T-cell (primary cell): ENCODE results near the gene TMEM138. TPM values are rescaled to one million over a fixed set of nuclear protein-coding genes. Genes with fewer than 3 reads are reported as not detected.

Experiments
- ATAC-seq, 4 experiments: fragments of 200-7000 bp in 3 of 4; fragments of 150-1000 bp in 1 of 4; cut with Tn5 transposase; replicated peaks in 1 of 4; 1 replicate in 3 of 4; 2 replicates in 1 of 4; pipeline ENCODE4 v1.10.0; 2021; ENCODE audit warnings: moderate library complexity in 3 of 4, mild to moderate bottlenecking in 2 of 4, moderate number of reproducible peaks in 1 of 4
- CTCF ChIA-PET, 2 donors: fragments of 300-600 bp; sonication (Branson Sonifier 250); formaldehyde crosslinking; loops; one replicate each; lab custom pipeline; 2022; ENCODE audit warnings: antibody characterized with exemption in 2 of 2; lab: Charles Lee
- POLR2A ChIA-PET, 2 donors: fragments of 300-600 bp; sonication (Branson Sonifier 250); formaldehyde crosslinking; loops; one replicate each; lab custom pipeline; 2022; ENCODE audit warnings: antibody characterized with exemption in 2 of 2; lab: Charles Lee
- DNase-seq, 35 experiments: peaks; one replicate each; pipeline versions ENCODE4 v3.0.0 to v3.0.0-alpha.2; 2013 to 2023
- H3K27ac ChIP-seq: one replicate; pipeline ENCODE4 v1.5.1; 2013; ENCODE audit warnings: low read length
- H3K27me3 ChIP-seq, 2 experiments: replicated peaks in 1 of 2; 1 replicate in 1 of 2; 2 replicates in 1 of 2; pipeline versions ENCODE4 v1.6.1 to v1.7.0; 2013; ENCODE audit warnings: low read length in 1 of 2, mixed read lengths in 1 of 2; ENCODE audit not compliant: control insufficient read depth in 2 of 2, insufficient read depth in 2 of 2; ENCODE audit errors: extremely low read depth in 1 of 2
- H3K36me3 ChIP-seq, 2 donors: 1 replicate in 1 of 2; 2 replicates in 1 of 2; pipeline versions ENCODE4 v1.6.1 to v1.7.0; 2013; ENCODE audit warnings: low read length in 1 of 2; ENCODE audit not compliant: control insufficient read depth in 2 of 2, insufficient read depth in 1 of 2; ENCODE audit errors: extremely low read depth in 1 of 2
- H3K4me1 ChIP-seq, 2 experiments: 1 replicate in 1 of 2; 2 replicates in 1 of 2; pipeline versions ENCODE4 v1.6.1 to v1.7.0; 2013; ENCODE audit warnings: low read length in 2 of 2, mixed read lengths in 1 of 2; ENCODE audit not compliant: insufficient read depth in 2 of 2, control insufficient read depth in 1 of 2; ENCODE audit errors: extremely low read depth in 1 of 2
- H3K4me3 ChIP-seq, 2 donors: 1 replicate in 1 of 2; 2 replicates in 1 of 2; pipeline versions ENCODE4 v1.5.1 to v1.7.0; 2013; ENCODE audit warnings: mild to moderate bottlenecking in 2 of 2, low read length in 1 of 2, moderate library complexity in 1 of 2; ENCODE audit not compliant: control insufficient read depth in 1 of 2; ENCODE audit errors: extremely low read depth in 1 of 2
- H3K9me3 ChIP-seq: 2 replicates; pipeline ENCODE4 v1.7.0; 2013
- H3K27ac Mint-ChIP-seq, 2 donors: one replicate each; pipeline ENCODE4 v1.8.0; 2020 to 2021; ENCODE audit warnings: mild to moderate bottlenecking in 2 of 2, mixed read lengths in 2 of 2
- H3K27me3 Mint-ChIP-seq, 2 donors: one replicate each; pipeline ENCODE4 v1.8.0; 2021 to 2022; ENCODE audit warnings: mixed read lengths in 2 of 2
- H3K36me3 Mint-ChIP-seq: one replicate; pipeline ENCODE4 v1.8.0; 2021; ENCODE audit warnings: mixed read lengths
- H3K4me1 Mint-ChIP-seq, 3 donors: one replicate each; pipeline ENCODE4 v1.8.0; 2020 to 2022; ENCODE audit warnings: mixed read lengths in 3 of 3, mild to moderate bottlenecking in 1 of 3
- H3K4me3 Mint-ChIP-seq, 3 donors: one replicate each; pipeline ENCODE4 v1.8.0; 2020 to 2022; ENCODE audit warnings: mild to moderate bottlenecking in 3 of 3, mixed read lengths in 3 of 3, moderate library complexity in 3 of 3
- H3K9me3 Mint-ChIP-seq, 3 donors: one replicate each; pipeline ENCODE4 v1.8.0; 2020 to 2022; ENCODE audit warnings: mixed read lengths in 3 of 3
- WGBS: methylation state at CpG from one replicate; pipeline ENCODE4 v1.1.5; 2013; ENCODE audit warnings: missing lambda C conversion rate; ENCODE audit not compliant: insufficient coverage; 5-methylcytosine and 5-hydroxymethylcytosine counted together
- total RNA-seq, 35 experiments: library from RNA in 6 of 35; stranded (reverse) in 6 of 35; fragments of 120-200 nt in 1 of 35; gene quantifications; one replicate each; pipeline versions ENCODE4 v1.2.1 to v1.2.4 and lab custom pipeline; 2013 to 2026

Gene TMEM138
- total RNA-seq, 5 donors from 2014 or later (not counting 1 experiment from before 2014, with no cell fraction given) = 48.7 to 57.7 (median 56.6) TPM

GRCh38 chr11:61358566-61358965 is 3.6 kb upstream of the TMEM138 start:
- no peak for ATAC-seq

GRCh38 chr11:61359516-61359915 is 2.7 kb upstream of the TMEM138 start:
- Mint-ChIP-seq H3K9me3 (no peaks in the 10 kb centered on the region), H3K27me3 (no peaks in the 10 kb centered on the region), H3K4me1 (peaks cover 33 to 59% (median 52%) of the 10 kb centered on the region in 3 donors), H3K27ac (peak overlapping the region; percentile 43 to 48), H3K36me3 (peaks cover 14% of the 10 kb centered on the region), H3K4me3 (peak overlapping the region in 1 of 3 donors; percentile 36)
- Histone ChIP-seq H3K9me3 (no peaks in the 10 kb centered on the region), H3K4me1 (peaks cover 10 to 38% of the 10 kb centered on the region in 2 experiments), H3K36me3 (peaks cover 6 to 16% of the 10 kb centered on the region in 2 donors), H3K27ac (no peak overlapping the region), H3K27me3 (no peaks in the 10 kb centered on the region), H3K4me3 (no peak overlapping the region)
- ChIA-PET CTCF (interaction anchor here in 1 of 2 donors (4.5 kb wide), 1 partner anchor 23 kb away, joined by 54 read pairs; no protein-coding TSS in a partner anchor), POLR2A (interaction anchor here (0.6 to 1.0 kb wide), 2 partner anchors 24 to 223 kb away, joined by 3 read pairs; no protein-coding TSS in a partner anchor)
- no peak for DNase-seq
- no peak for ATAC-seq
- WGBS = 100% methylated on average over 4 of the region's 6 CpGs

More at GRCh38 chr11:61358566-61358965, 3.6 kb upstream of the TMEM138 start:
- Histone ChIP-seq H3K27me3 (no peaks in the 10 kb centered on the region), H3K4me3 (no peak overlapping the region), H3K4me1 (peaks cover 10 to 38% of the 10 kb centered on the region in 2 experiments), H3K36me3 (peaks cover 2 to 17% of the 10 kb centered on the region in 2 donors), H3K9me3 (no peaks in the 10 kb centered on the region), H3K27ac (no peak overlapping the region)
- Mint-ChIP-seq H3K27ac (no peak overlapping the region), H3K4me1 (peaks cover 28 to 54% (median 47%) of the 10 kb centered on the region in 3 donors), H3K36me3 (peaks cover 20% of the 10 kb centered on the region), H3K27me3 (no peaks in the 10 kb centered on the region), H3K4me3 (no peak overlapping the region), H3K9me3 (no peaks in the 10 kb centered on the region)
- ChIA-PET CTCF (interaction anchor here in 1 of 2 donors (1.6 kb wide), 1 partner anchor 16 kb away, joined by 4 read pairs; no protein-coding TSS in a partner anchor), POLR2A (interaction anchor here in 1 of 2 donors (0.6 kb wide), 1 partner anchor 12 kb away, joined by 3 read pairs; no protein-coding TSS in a partner anchor)
- no peak for DNase-seq
- WGBS = 100% methylated on average over 1 of the region's 11 CpGs

DNA sequence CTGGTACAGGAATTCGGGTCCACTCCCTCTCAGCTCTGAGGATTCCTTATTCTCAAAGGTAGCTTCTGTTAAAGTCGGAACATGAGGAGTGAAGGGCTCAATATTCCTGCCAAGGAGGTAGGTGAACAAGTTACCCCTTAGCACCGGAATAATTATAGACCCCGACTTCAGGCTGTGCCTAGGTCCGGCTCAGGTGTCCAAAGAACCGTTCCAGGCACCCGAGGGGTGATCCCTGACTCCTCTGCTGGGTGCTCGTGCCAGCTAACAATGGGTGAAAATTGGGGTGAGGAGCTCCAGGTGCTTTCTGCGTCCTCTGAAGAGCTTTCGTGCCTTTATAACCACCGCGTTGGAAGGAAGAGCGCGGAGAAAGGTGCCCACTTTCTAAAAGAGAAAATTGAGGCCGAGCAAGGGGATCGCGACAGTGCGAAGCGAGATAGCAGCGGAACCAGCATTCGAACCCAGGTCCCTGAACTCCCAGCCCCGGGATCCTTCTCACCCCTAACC is 885 bp upstream of the TMEM138 start:
- Mint-ChIP-seq H3K4me3 (peak overlapping the region; percentile 99 to 100 (median 100)), H3K27ac (peak overlapping the region; percentile 98 to 100), H3K9me3 (no peaks in the 10 kb centered on the region), H3K27me3 (no peaks in the 10 kb centered on the region), H3K36me3 (peaks cover 8% of the 10 kb centered on the region), H3K4me1 (peaks cover 33 to 59% (median 52%) of the 10 kb centered on the region in 3 donors)
- under 1% methylated on average over 21 of the region's 22 CpGs for WGBS
- Histone ChIP-seq H3K36me3 (peaks cover 6 to 26% of the 10 kb centered on the region in 2 donors), H3K4me1 (peaks cover 10 to 38% of the 10 kb centered on the region in 2 experiments), H3K27ac (peak overlapping the region; percentile 96), H3K9me3 (no peaks in the 10 kb centered on the region), H3K4me3 (peak overlapping the region; percentile 89 to 93), H3K27me3 (no peaks in the 10 kb centered on the region)
- ATAC-seq (peak in 3 of 4 experiments; percentile 2 to 3 (median 2)), DNase-seq (peak in 1 of 35 experiments; percentile 1)
- CTCF ChIA-PET = interaction anchor here (0.5 to 4.5 kb wide), 5 partner anchors 25 to 306 kb away, joined by 3 to 54 read pairs (median 5); partner anchors contain the start of genes DDB1 (in 1 of the 2) and TKFC (in 1 of the 2)
- POLR2A ChIA-PET = interaction anchor here in 1 of 2 donors (0.5 to 1.1 kb wide), 2 partner anchors 74 to 877 kb away, joined by 3 read pairs; no protein-coding TSS in a partner anchor

GRCh38 chr11:61362542-61362875 is 335 bp downstream of the TMEM138 start:
- 0% methylated on average over 12 of the region's 12 CpGs for WGBS
- Histone ChIP-seq H3K27ac (peak overlapping the region; percentile 96), H3K27me3 (no peaks in the 10 kb centered on the region), H3K4me1 (peaks cover 10 to 33% of the 10 kb centered on the region in 2 experiments), H3K9me3 (no peaks in the 10 kb centered on the region), H3K4me3 (peak overlapping the region; percentile 89 to 93), H3K36me3 (peaks cover 4 to 35% of the 10 kb centered on the region in 2 donors)
- H3K27me3 Mint-ChIP-seq = no peaks in the 10 kb centered on the region
- H3K27ac Mint-ChIP-seq = peak overlapping the region; percentile 98 to 100
- no peaks in the 10 kb centered on the region for H3K9me3 Mint-ChIP-seq
- H3K4me3 Mint-ChIP-seq = peak overlapping the region; percentile 99 to 100 (median 100)
- DNase-seq = peak in 32 of 35 experiments; percentile 16 to 66 (median 45)
- CTCF ChIA-PET = interaction anchor here (1.0 to 4.5 kb wide), 6 partner anchors 23 to 67 kb away, joined by 3 to 54 read pairs (median 12); partner anchors contain the start of genes CPSF7 (in 1 of the 2), DDB1 (in 1 of the 2), SDHAF2 (in 1 of the 2) and TKFC (in 1 of the 2)
- peaks cover 33 to 48% (median 43%) of the 10 kb centered on the region in 3 donors for H3K4me1 Mint-ChIP-seq
- POLR2A ChIA-PET = interaction anchor here (0.5 to 1.5 kb wide), 6 partner anchors 8 to 1108 kb away, joined by 3 to 13 read pairs (median 4); partner anchors contain the start of genes DDB1 (in 1 of the 2), TKFC (in 1 of the 2) and TMEM216 (in 1 of the 2)
- peaks cover 12% of the 10 kb centered on the region for H3K36me3 Mint-ChIP-seq
- peak; percentile 17 to 50 (median 24) for ATAC-seq

DNA sequence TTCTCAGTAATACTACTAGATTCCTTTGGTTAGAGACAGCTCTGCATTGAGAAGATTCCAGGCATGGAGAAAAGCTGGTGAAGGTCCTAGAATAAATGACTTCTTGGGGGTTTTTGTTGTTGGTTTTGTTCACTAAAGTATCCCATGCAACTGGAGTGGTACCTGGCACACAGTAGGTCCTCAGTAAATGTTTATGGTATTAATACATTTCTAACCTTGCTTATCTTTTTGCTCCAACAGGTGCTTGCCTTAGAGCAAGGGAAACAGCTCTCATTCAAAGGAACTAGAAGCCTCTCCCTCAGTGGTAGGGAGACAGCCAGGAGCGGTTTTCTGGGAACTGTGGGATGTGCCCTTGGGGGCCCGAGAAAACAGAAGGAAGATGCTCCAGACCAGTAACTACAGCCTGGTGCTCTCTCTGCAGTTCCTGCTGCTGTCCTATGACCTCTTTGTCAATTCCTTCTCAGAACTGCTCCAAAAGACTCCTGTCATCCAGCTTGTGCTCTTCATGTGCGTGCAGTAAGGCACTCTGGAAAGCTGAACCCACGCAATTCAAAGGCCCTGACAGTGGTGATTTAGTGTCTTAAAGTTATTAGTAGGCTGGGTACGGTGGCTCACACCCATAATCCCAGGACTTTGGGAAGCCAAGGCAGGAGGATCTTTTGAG is 2.0 kb downstream of the TMEM138 start:
- H3K27me3 Mint-ChIP-seq = no peaks in the 10 kb centered on the region
- Histone ChIP-seq H3K9me3 (no peaks in the 10 kb centered on the region), H3K36me3 (peaks cover 4 to 49% of the 10 kb centered on the region in 2 donors), H3K27ac (no peak overlapping the region), H3K27me3 (no peaks in the 10 kb centered on the region), H3K4me3 (no peak overlapping the region), H3K4me1 (peaks cover 10 to 27% of the 10 kb centered on the region in 2 experiments)
- peaks cover 23% of the 10 kb centered on the region for H3K36me3 Mint-ChIP-seq
- peaks cover 33 to 42% (median 40%) of the 10 kb centered on the region in 3 donors for H3K4me1 Mint-ChIP-seq
- no peak for DNase-seq
- ChIA-PET POLR2A (no interaction called here), CTCF (interaction anchor here in 1 of 2 donors (0.7 to 4.5 kb wide), 2 partner anchors 28 to 311 kb away, joined by 3 to 54 read pairs; no protein-coding TSS in a partner anchor)
- H3K9me3 Mint-ChIP-seq = no peaks in the 10 kb centered on the region
- peak overlapping the region in 1 of 2 donors; percentile 52 for H3K27ac Mint-ChIP-seq
- ATAC-seq = no peak
- peak overlapping the region; percentile 99 to 100 (median 100) for H3K4me3 Mint-ChIP-seq
- WGBS = 94% methylated on average over 2 of the region's 5 CpGs

DNA sequence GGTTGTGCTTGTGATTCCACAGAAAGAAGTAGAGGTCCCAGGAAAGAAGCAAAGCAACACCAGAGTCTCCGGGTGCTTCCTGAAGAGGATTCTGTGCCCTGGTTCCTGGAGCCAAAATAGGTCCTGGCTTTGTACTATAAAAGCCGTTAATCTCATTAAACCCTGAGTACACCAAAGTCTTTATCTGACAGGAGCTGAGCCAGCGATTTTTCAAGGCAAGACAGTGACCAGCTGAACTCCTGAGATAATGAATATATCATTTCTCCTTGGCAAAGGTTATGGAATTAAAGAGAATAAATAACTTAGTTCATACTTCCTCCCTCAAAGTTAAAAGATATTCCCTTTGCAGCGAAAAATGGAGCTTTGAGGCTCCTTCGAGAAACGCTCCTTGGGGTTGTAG is 5.2 kb downstream of the TMEM138 start:
- ChIA-PET CTCF (interaction anchor here in 1 of 2 donors (0.8 to 1.5 kb wide), 2 partner anchors 31 to 68 kb away, joined by 3 to 4 read pairs; no protein-coding TSS in a partner anchor), POLR2A (no interaction called here)
- peaks cover 32% of the 10 kb centered on the region for H3K36me3 Mint-ChIP-seq

More for the DNA sequence above, 5.2 kb downstream of the TMEM138 start:
- no peak for DNase-seq
- Histone ChIP-seq H3K4me1 (peaks cover 6 to 11% of the 10 kb centered on the region in 2 experiments), H3K9me3 (no peaks in the 10 kb centered on the region), H3K36me3 (peaks cover 4 to 63% of the 10 kb centered on the region in 2 donors), H3K4me3 (no peak overlapping the region), H3K27me3 (no peaks in the 10 kb centered on the region), H3K27ac (no peak overlapping the region)
- H3K4me1 Mint-ChIP-seq = peaks cover 17 to 21% (median 17%) of the 10 kb centered on the region in 3 donors
- H3K4me3 Mint-ChIP-seq = no peak overlapping the region
- no peak overlapping the region for H3K27ac Mint-ChIP-seq
- no peaks in the 10 kb centered on the region for H3K9me3 Mint-ChIP-seq
- H3K27me3 Mint-ChIP-seq = no peaks in the 10 kb centered on the region
- no peak for ATAC-seq
- WGBS = no CpG with 5 or more reads among the region's 6 CpGs
